IPS DF 4.7 (cell line): Measurements from ENCODE around the gene LRRC53.

ENCODE experiments used
- DNase-seq: peaks from one replicate; pipeline ENCODE4 v3.0.0-alpha.2; 2013; ENCODE audit warnings: low spot score; ENCODE audit errors: extremely low read depth

LRRC53 gene

DNA sequence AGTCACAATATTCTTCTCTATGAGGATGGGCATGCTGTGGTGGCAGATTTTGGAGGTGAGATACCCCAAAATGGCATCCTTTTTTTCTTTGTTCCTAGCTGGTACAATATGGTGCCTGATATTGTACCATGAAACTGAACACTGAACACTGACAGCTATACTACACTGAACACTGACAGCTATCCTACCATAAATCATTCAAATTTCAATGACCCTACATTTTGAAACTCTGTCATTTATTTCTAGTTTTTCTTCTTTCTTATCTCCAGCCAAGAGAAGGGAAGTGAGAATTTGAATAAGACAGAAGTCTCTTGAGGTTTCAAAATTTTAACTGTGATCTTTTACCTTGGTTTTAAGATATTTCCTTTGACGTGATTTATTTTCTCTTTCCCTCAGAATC, 76.3 kb downstream of the LRRC53 start:
- DNase-seq, result no peak

DNA sequence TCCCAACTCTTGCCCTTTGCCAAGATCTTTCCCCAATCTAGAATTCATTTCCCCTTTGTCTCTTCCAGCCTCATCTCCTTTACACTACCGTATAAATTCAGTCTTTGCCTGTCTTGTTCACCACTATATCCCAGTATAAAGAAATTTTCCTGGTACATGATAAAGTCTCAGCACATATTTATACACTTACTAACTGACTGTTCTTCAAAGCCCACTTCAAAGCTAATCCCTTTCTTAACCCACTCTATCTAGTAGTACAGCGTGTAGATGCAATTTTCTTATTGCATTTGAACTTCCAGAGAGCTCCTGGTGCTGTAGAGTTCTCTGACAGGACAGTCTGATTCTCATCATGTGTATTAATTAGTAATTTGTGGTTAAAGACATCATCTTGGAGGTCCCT, 78.1 kb downstream of the LRRC53 start:
- DNase-seq, result no peak

DNA sequence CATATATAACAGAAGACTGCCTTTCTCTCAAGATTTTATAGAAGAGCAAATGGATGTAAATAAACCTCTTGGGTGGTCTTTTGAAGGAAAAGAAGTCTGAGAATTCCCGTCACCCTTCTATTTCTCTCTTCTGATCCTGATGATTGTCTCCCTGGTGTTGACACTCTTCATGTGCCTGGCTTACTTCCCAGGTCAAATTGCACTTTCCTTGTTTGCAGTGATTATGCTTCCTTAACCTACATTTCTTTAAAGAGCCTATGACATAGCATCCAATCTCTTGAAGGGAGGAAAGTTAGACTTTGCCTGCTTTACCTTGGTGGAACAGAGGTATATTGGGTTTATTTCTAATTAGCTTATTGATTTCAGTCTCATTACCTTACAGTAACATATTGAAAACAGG, 80.1 kb downstream of the LRRC53 start:
- DNase-seq, result no peak

DNA sequence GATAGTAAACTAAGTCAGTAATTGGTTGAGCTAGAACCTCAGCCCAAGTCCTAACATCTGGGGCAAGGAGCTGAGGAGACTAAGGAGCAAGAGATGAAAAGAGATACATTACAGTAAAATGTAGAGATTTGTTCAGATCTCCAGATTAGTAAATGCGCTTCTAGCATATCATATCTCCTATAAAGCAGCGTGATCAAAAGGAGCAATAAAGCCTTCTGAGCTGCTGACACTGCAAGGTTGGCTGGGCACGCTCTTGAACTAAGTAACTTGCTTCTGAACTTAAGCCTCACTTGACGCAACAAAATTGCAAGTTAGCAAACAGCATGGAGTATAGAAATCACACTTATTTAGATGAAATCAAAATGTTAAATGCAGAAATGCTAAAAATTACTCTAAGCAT, 80.9 kb downstream of the LRRC53 start:
- DNase-seq, result no peak

DNA sequence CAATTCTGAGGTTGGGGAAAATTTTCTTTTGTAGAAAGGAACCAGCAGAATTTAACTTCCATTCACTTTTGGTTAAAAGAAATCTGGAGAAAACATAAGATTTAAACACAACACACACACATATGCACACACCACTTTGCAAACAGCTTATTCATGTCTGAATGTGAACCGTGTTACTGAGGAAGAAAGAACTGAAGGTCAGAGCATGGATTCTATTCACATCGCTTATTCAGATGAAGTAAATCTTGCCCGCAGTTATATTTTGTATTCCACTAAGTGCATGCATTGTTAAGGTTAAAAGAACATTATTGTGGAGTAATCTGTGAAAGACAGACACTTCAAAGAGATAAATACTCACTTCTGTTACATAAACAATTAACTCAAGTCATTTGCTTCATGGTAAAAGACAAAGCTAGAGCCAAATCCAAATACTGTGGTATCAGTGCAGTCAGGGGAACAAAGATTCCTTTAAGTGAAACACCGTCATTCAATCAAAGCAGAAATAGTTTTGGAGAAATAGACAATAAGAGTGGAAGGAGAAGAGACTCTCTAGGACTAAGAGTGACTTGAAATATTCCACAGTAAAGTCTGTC, 82.0 kb downstream of the LRRC53 start:
- DNase-seq, result no peak

DNA sequence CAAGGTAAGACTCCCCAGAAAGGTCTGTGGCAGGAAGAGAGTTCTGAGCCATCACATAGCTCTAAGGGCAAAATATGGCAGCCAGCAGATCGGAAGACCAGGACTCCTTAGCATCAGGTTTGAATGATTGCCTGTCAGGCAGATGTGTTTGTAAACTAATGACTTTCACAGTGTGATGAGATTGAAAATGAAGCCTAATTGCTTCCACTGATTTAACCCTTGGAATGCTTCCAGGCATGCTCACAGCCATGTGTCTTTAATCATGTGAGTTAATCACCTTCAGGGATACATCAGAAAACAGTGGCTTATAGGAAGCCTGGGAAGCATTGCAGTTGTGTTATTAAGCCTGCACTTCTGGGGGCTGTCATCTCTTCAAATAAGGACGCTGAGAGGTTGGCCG, 82.8 kb downstream of the LRRC53 start:
- no peak for DNase-seq

DNA sequence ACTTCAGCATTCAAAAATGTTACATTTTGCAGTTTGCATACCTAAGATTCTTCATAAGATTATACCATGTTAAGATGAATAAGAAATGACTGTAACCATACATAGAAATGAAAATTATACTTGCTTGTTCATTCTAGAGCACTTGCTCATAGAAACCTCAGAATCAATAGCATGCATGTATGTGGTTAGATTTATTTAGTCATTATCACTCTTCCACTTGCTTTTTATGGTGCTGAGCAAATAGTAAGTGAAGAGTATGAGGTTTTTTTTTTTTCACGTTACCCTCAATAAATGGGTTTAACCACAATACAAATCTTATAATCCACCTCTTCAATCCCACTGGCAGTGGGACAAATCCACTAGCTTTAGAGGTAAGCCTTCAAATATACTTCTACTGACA, 84.7 kb downstream of the LRRC53 start:
- DNase-seq, result no peak

DNA sequence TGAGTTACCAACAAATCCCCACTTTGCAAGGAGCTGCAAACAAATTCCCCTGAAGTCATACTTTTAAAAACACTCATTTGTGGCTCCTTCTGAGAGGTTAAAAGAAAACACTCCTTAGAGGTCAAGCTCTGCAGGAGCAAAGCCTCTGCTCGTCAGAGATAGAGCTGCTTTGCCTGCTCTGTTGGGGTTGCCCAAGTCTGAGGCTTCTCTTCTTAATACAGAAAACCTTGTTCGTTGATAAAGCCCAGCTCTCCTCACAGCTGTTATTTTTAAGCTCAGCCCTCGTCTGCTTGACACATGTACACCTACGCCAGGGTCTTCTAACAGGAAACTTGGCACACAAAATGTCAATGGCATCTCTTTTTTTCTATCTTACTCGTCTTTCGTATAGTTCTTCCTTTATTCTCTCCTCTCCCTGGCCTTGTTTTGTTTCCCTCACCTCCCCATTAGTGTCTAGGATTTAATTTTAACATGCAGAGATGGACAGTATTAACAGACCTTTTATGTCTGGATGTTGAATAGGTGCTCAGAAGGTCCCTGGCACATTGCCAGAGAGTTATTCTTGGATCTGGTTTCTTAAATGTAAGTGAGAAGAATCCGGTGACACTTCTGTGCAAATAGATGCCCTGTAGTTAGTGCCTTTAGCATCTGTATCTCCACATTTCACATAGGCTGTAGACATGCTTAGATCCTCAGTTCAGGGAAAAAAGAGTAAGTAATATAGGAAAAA, 86.0 kb downstream of the LRRC53 start:
- DNase-seq, result no peak

DNA sequence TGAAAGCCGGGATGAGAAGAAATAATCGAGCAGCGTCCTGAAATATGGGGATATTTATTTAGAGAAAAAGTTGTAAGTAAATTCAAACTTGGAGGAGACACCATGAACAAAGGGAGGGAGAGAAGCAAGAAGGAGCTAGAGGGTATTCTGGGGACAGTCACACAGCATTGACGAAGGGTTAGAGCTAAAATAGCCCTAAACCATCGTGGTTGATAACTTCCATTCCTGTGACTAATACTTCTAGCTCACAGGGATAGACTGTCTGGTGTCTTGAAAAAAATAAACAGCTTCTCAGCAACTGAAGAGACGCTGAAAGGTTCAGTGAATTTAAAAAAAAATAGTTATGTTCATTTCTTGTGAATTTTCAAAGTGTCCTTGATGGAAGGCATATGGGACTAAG, 86.7 kb downstream of the LRRC53 start:
- no peak for DNase-seq

DNA sequence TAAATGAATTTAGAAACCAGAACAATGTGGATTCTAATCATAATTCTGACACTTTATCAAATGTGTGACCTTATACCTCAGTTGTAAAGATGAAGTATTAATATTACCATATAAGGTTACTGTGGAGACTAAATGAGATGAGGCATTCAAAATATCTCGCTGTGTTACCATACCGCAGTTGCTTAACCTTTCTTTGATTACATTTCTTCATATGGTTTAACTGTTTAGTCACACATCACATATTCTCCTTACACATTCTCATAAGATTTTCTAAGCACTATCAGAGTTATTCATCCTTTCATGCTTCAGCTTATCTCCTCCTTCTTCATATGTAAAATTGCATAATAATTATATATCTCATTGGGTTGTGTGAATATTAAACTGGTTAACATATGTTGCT, 88.9 kb downstream of the LRRC53 start:
- no peak for DNase-seq

DNA sequence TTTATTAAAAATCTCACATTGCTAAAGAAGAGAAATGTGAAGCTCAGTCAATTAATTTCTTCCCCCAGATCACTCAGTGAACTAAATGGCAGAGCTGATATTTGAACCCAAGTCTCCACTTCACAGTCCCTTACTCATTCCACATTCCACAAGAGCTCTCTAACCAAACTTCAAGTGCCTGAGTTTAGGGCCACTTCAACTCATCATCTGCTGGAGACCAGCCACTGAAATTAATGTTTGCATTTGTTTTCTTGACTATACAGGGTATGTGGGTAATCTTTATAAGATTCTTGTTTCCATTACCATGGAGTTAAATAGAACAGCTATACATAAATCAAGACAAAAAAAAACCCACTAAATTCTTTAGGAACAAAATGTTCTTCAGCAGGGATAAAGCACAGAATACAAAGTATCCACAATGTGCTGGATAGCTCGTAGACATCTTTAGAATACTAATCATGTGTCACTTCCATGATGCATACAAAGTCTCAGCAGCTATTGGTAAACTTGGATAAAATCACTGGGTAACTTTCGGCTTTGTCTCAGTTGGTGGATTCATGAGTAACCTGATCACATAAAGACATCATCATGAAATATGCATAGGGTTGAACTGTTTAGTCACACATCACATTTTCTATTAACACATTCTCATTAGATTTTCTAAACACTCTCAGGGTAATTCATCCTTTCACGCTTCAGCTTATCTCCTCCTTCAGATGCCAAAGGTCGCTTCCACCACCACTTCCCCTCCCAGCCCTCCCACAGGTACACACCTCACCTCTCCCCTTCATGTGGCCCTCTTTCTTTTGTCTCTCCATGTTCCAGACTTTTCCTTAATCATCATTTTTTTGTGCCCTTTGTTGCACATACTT, 89.8 kb downstream of the LRRC53 start:
- no peak for DNase-seq

DNA sequence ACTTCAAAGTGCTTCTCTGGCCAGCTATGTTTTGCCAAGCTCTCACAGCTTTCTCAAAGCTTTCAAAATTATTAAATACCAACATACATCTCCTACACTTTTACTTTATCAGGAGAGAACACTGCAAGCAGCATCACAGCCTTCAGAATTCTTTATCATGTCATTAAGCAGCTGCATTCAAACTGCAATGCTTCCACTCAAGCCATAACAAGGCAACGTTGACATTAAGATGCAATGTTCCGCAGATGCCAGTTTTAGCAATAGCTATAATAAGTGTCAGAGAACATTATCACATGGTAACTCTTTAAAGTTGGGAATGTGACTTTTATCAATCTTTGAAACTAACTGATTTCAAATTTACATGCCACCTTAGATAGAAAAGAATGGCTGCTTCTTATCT, 91.9 kb downstream of the LRRC53 start:
- DNase-seq, result no peak
